ENCODE results near the gene PLXNA2.

Gene PLXNA2

GRCh38 chr1:208007938-208008342 is 236.2 kb downstream of the PLXNA2 start:
- no peak for DNase-seq

- no peak for DNase-seq
Measured at GRCh38 chr1:208007319-208007937, 236.8 kb downstream of the PLXNA2 start.

- DNase-seq: no peak
Measured at GRCh38 chr1:208006258-208006920, 237.8 kb downstream of the PLXNA2 start.

- no peak for DNase-seq
Measured at GRCh38 chr1:208004851-208005250, 239.3 kb downstream of the PLXNA2 start.

- no peak for DNase-seq
Measured at GRCh38 chr1:208003241-208003640, 240.9 kb downstream of the PLXNA2 start.

GRCh38 chr1:208002672-208003071 is 241.5 kb downstream of the PLXNA2 start:
- DNase-seq: no peak

- no peak for DNase-seq
Measured at GRCh38 chr1:208002078-208002477, 242.1 kb downstream of the PLXNA2 start.

GRCh38 chr1:208000504-208000903 is 243.7 kb downstream of the PLXNA2 start:
- DNase-seq: no peak

GRCh38 chr1:207999972-208000371 is 244.2 kb downstream of the PLXNA2 start:
- no peak for DNase-seq

- no peak for DNase-seq
Measured at GRCh38 chr1:207999274-207999915, 244.8 kb downstream of the PLXNA2 start.

- DNase-seq: no peak
Measured at GRCh38 chr1:207998691-207999090, 245.5 kb downstream of the PLXNA2 start.

- DNase-seq: peak; percentile 33
Measured at GRCh38 chr1:207997486-207998268, 246.5 kb downstream of the PLXNA2 start.

- DNase-seq: no peak
Measured at GRCh38 chr1:207996636-207997035, 247.5 kb downstream of the PLXNA2 start.

GRCh38 chr1:207995576-207995975 is 248.6 kb downstream of the PLXNA2 start:
- no peak for DNase-seq

GRCh38 chr1:207993477-207994445 is 250.4 kb downstream of the PLXNA2 start:
- DNase-seq: no peak

GRCh38 chr1:207992677-207993236 is 251.4 kb downstream of the PLXNA2 start:
- DNase-seq: no peak

- DNase-seq: no peak
Measured at GRCh38 chr1:207991583-207992026, 252.6 kb downstream of the PLXNA2 start.

- no peak for DNase-seq
Measured at GRCh38 chr1:207990876-207991582, 253.2 kb downstream of the PLXNA2 start.

GRCh38 chr1:207990455-207990854 is 253.7 kb downstream of the PLXNA2 start:
- DNase-seq: no peak

GRCh38 chr1:207988326-207989165 is 255.6 kb downstream of the PLXNA2 start:
- no peak for DNase-seq
